HG03457 (cell line): ENCODE measurements around the gene CHCHD10.

Experiments
- ATAC-seq: cut with Tn5 transposase; IDR thresholded peaks from one replicate; pipeline ENCODE4 v1.9.1; 2021; ENCODE audit warnings: moderate number of reproducible peaks; ENCODE audit not compliant: unreplicated experiment

CHCHD10 gene

GRCh38 chr22:23787910-23788309 lies 20.1 kb upstream of the CHCHD10 start:
- ATAC-seq, result no peak

DNA sequence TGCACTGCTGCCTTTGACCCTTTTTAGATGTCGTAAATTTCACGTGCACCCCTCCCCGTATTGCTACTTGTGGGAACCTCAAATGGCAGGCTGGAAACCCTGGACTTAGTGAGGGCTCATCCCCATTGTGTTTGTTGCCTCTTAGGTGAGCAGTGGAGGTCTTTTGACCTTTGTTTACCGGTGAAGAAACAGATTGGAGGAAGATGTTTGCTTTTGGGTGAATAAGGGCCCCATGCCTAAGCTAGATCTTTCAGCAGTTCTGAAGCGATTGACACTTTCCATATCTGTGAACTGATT lies 19.8 kb upstream of the CHCHD10 start:
- ATAC-seq, result no peak

DNA sequence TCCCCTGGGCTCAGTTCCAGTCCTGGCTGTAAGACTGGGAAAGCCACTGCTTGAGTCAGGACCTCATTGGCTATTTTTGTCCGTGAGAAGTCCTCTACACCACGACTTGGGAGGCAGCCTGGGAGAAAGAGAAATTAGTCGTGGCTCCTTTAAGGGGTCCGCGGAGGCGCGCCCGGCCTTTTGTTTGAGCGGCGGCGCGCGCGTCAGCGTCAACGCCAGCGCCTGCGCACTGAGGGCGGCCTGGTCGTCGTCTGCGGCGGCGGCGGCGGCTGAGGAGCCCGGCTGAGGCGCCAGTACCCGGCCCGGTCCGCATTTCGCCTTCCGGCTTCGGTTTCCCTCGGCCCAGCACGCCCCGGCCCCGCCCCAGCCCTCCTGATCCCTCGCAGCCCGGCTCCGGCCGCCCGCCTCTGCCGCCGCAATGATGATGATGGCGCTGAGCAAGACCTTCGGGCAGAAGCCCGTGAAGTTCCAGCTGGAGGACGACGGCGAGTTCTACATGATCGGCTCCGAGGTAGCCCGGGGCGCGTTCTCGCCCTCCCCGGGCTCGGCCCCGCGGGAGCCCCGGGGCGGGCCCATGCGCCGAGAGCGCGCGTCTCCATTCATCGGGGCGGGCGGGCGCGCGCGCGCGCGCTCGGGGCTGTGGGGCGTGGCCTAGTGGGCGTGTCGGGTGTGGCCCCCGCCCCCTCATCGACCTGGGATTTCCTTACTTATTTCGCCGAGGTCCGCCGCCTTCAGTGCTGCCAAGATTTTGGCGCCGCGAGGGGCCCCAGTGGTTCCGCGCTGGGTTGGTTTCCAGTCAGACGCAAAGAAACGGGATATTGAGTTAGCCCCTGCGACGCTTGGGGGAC lies 19.2 kb upstream of the CHCHD10 start, which contains the start of gene SMARCB1:
Gene SMARCB1, plus strand, starts transcription at position 215 of the 848 bp plus-strand sequence. Its CDS starts 204 bp downstream, at position 419.
- ATAC-seq, result peak; percentile 43

DNA sequence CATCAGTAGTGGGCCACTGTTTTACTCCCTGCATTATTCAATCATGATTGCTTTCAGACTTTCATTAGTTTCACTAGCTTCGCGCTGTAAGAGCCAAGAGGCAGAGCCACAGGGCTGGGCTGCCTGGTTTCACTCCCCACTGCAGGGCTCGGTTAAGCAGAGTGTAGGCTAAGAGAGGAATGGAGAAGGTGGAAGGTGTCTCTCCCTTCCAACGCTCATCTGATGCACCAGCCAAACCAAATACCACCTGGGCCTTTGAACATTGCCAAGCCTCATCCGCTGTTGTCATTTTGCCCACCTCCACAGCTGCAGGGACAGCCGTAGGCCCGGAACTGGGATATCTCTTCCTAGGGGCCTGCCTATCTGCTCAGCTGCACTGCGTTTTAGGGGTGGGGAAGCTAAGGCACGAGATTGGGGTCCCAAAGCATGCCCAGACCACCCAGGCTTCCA lies 18.5 kb upstream of the CHCHD10 start:
- ATAC-seq, result no peak

- no peak for ATAC-seq
Measured at GRCh38 chr22:23784215-23784732, 16.5 kb upstream of the CHCHD10 start.

GRCh38 chr22:23783265-23784150 lies 15.7 kb upstream of the CHCHD10 start:
- ATAC-seq, result no peak

DNA sequence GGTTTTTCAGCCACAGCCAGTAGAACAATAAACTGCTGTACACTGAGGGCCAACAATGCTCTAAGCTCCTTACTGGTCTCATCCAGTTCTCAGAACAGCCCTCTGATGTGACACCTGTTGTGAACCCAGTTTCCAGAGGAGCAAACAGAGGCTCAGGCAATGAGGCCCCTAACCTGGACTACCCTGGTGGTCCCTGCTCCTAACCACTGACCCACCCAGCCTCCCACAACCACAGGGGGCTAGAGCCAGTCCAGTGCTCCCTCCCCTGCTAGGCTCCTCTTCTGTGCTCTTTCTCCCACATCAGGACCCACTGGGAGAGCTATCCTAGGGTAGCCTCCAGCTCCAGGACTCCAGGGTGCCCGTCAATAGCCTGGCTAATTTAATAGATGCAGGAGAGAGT lies 14.9 kb upstream of the CHCHD10 start:
- no peak for ATAC-seq

DNA sequence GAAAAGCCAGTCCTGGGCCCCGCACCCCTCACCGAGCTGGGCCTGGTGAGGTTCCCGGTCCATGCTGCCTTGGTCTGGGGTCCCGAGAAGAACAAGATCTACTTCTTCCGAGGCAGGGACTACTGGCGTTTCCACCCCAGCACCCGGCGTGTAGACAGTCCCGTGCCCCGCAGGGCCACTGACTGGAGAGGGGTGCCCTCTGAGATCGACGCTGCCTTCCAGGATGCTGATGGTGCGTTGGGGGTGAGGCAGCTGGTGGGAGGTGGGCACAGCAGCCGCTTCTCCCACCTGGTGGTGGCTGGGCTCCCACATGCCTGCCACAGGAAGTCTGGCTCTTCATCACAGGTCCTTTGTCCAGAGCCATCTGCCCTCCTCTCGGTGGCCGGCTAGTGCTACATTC lies 14.5 kb upstream of the CHCHD10 start:
- ATAC-seq, result no peak

DNA sequence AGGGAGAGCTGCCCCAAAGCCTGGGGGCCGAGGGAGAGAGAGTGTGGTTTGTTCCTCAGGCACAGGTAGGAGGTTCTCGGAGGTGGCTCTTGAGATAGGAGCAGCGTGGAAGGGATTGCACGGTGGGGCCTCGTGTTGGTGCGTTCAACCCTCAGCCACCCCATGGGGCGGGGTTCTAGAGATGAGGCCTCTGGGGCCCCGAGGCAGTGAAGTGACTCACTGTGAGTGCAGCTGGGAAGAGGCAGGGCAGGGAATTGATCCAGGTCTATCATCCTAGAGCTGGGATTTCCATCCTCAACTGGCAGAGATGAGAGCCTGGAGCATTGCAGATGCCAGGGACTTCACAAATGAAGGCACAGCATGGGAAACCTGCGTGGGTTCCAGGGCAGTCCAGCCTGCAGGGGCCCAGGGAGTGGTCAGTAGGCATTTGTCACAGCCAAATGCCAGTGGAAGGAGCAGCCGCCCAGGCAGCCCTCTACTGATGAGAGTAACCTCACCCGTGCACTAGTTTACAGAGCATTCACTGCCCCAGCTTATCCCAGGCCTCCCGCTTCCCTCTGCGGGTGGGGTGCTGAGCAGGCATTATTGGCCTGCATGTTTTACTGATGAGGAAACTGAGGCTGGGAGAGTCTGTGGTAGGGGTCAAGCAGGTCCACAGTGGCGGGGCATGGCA lies 13.9 kb upstream of the CHCHD10 start:
- no peak for ATAC-seq

- no peak for ATAC-seq
Measured at GRCh38 chr22:23781065-23781464, 13.3 kb upstream of the CHCHD10 start.

GRCh38 chr22:23780146-23780748 lies 12.5 kb upstream of the CHCHD10 start:
- ATAC-seq, result no peak

- ATAC-seq, result no peak
Measured at GRCh38 chr22:23779731-23780130, 12.0 kb upstream of the CHCHD10 start.

DNA sequence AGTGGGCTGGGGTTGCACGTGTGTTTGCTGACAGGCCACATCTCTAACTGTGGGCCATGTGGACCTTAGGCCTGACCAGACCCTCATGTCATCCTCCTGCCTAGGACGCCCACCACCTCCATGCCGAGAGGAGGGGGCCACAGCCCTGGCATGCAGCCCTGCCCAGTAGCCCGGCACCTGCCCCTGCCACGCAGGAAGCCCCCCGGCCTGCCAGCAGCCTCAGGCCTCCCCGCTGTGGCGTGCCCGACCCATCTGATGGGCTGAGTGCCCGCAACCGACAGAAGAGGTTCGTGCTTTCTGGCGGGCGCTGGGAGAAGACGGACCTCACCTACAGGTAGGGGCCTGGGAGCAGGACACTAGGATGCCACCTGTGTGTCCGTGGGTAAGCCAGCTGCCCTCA lies 11.3 kb upstream of the CHCHD10 start:
- ATAC-seq, result no peak

DNA sequence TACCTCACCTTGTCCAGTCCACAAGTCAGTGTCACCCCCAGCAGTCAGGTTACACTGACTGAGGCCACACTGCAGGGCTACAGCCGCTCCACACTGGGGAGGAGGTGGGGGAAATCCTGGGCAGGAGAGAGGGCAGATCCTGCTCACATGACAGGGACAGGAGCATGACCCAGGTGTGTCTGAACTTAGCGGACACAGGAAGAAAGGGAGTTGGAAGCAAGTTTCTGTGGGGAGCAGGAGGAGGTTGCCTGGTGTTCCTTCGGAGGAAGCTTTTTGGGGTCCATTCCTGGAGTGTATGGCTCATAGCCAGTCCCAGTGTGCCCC lies 10.8 kb upstream of the CHCHD10 start:
- ATAC-seq, result no peak

GRCh38 chr22:23777776-23778576 lies 10.2 kb upstream of the CHCHD10 start:
- no peak for ATAC-seq

- no peak for ATAC-seq
Measured at GRCh38 chr22:23775779-23776375, 8.1 kb upstream of the CHCHD10 start.

GRCh38 chr22:23774922-23775436 lies 7.2 kb upstream of the CHCHD10 start:
- ATAC-seq, result no peak

DNA sequence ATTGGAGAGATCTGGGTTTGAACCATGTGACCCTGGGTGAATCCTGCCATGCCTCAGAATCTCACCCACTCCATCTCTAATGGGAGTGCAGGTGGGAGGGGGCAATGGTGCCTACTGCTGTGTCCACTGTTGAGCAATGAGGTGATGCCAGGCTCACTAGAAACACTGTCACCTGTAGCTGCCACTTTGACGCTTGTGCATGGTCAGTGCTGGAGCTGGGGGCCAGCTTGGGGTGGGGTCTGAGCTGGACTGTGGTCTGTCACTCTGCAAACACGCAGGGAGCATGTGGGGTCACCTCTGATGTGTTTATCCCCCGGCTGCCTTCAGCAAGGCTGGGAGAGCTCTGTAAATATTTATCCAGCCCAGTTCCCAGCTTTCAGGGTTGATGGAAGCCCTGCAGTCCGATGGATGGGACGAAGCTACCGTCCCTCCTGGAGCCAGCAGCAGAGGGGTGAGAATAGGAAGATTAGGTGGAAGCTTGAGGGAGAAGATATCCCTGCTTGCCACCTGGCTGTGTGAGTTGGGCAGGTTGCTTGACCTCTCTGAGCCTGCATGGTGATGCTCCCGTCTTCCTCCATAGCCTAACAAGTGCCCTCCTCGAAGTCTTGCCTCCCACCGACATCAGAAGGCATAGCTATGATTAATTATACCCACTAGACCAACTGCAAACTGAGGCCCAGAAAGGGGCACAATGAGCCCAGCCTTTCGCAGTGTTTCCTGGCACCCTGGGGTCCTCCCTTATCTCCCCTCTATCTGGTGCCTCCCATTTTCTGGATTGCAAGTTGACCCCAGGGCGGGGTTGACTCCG lies 6.5 kb upstream of the CHCHD10 start:
- no peak for ATAC-seq
